HepG2 (cell line): ENCODE measurements around the gene AJM1. TPM values are rescaled to one million over a fixed set of nuclear protein-coding genes. Genes with fewer than 3 reads are reported as not detected.

Experiments
- KDM6A ChIP-seq: IDR thresholded peaks from 2 replicates; pipeline ENCODE4 v1.6.1; 2016; ENCODE audit warnings: low read depth
- MIXL1 ChIP-seq: IDR thresholded peaks from 2 replicates; pipeline ENCODE4 v1.6.1; 2016
- MYNN ChIP-seq: sonication (generic); formaldehyde crosslinking; IDR thresholded peaks from 2 replicates; pipeline ENCODE4 v1.4.0; 2020; ENCODE audit warnings: mild to moderate bottlenecking, low read depth, missing genetic modification reagents
- NFE2L2 ChIP-seq: fragments of 150-350 bp; IDR thresholded peaks from 2 replicates; pipeline ENCODE4 v1.6.1; 2014; ENCODE audit warnings: low read length
- NFIC ChIP-seq: IDR thresholded peaks from 2 replicates; pipeline ENCODE4 v1.6.1; 2012; ENCODE audit warnings: mild to moderate bottlenecking, low read length, inconsistent platforms
- U2AF1 ChIP-seq: fragments of 200-400 bp; formaldehyde crosslinking; optimal IDR thresholded peaks from 2 replicates; pipeline ENCODE3; 2017; ENCODE audit warnings: mild to moderate bottlenecking, low read depth, low read length
- XRCC5 ChIP-seq: fragments of 200-400 bp; formaldehyde crosslinking; optimal IDR thresholded peaks from 2 replicates; pipeline ENCODE3; 2017; ENCODE audit warnings: mild to moderate bottlenecking, low read length
- ZNF24 ChIP-seq: fragments of 450-650 bp; IDR thresholded peaks from 2 replicates; pipeline ENCODE4 v1.6.1; 2017; ENCODE audit warnings: antibody characterized with exemption, mild to moderate bottlenecking
- ZNF333 ChIP-seq: sonication (generic); formaldehyde crosslinking; IDR thresholded peaks from 2 replicates; pipeline ENCODE4 v1.4.0; 2020; ENCODE audit warnings: mild to moderate bottlenecking, missing genetic modification reagents, borderline replicate concordance
- ZNF335 ChIP-seq: sonication (generic); formaldehyde crosslinking; IDR thresholded peaks from 2 replicates; pipeline ENCODE4 v1.4.0; 2020; ENCODE audit warnings: missing genetic modification reagents
- ZNF44 ChIP-seq: sonication (generic); formaldehyde crosslinking; IDR thresholded peaks from 2 replicates; pipeline ENCODE4 v1.5.1; 2020; ENCODE audit warnings: mild to moderate bottlenecking, missing genetic modification reagents
- ZNF775 ChIP-seq: sonication (generic); formaldehyde crosslinking; IDR thresholded peaks from 2 replicates; pipeline ENCODE4 v1.4.0; 2020; ENCODE audit warnings: missing genetic modification reagents, mild to moderate bottlenecking, moderate library complexity, borderline replicate concordance
- ZNF878 ChIP-seq: sonication (generic); formaldehyde crosslinking; IDR thresholded peaks from 2 replicates; pipeline ENCODE4 v1.8.1; 2023; ENCODE audit warnings: mild to moderate bottlenecking, missing genetic modification reagents, moderate library complexity
- polyA plus RNA-seq, 8 experiments: library from polyadenylated mRNA; depleted of rRNA in 3 of 8; stranded (reverse) in 7 of 8; unstranded in 1 of 8; fragments of >200 nt; fragmentation: Illumina TruSeq in 4 of 8; extraction: Trizol in 4 of 8; gene quantifications; 2 replicates each; pipeline versions ENCODE4 v1.2.1 to v1.2.3, GENCODE V29; 2011 to 2016; ENCODE audit warnings: low read depth in 4 of 8, missing spikeins in 1 of 8, mixed read lengths in 1 of 8; ENCODE audit not compliant: insufficient read depth in 1 of 8
- total RNA-seq, 5 experiments: library from RNA; depleted of rRNA; stranded (reverse); fragments of >200 nt; fragmentation: Illumina TruSeq; extraction: Trizol; gene quantifications; 2 replicates each; pipeline ENCODE4 v1.2.3, GENCODE V29; 2016; ENCODE audit warnings: low read depth in 1 of 5
- TF ChIP-seq, protein P1 (sequence below): sonication (generic); formaldehyde crosslinking; conservative IDR thresholded peaks from 2 replicates; pipeline ENCODE4 v1.4.0; 2020; ENCODE audit warnings: missing genetic modification reagents
- TF ChIP-seq, protein P2 (sequence below): sonication (generic); formaldehyde crosslinking; IDR thresholded peaks from 2 replicates; pipeline ENCODE4 v1.5.1; 2020; ENCODE audit warnings: mild to moderate bottlenecking, missing genetic modification reagents, moderate library complexity
- TF ChIP-seq, protein P3 (sequence below): sonication (generic); formaldehyde crosslinking; IDR thresholded peaks from 2 replicates; pipeline ENCODE4 v1.4.0; 2020; ENCODE audit warnings: missing genetic modification reagents
- TF ChIP-seq, protein P4 (sequence below): sonication (generic); formaldehyde crosslinking; IDR thresholded peaks from 2 replicates; pipeline ENCODE4 v1.4.0; 2020; ENCODE audit warnings: mild to moderate bottlenecking, missing genetic modification reagents, borderline replicate concordance
- TF ChIP-seq, protein P5 (sequence below): sonication (generic); formaldehyde crosslinking; conservative IDR thresholded peaks from 2 replicates; pipeline ENCODE4 v1.8.0; 2022; ENCODE audit warnings: mild to moderate bottlenecking, moderate library complexity, missing genetic modification reagents

AJM1 gene
- total and polyA plus RNA-seq, 2 of the 13 experiments (the other 11 are each of a cell fraction or from before 2014, with no cell fraction given), result 1.1 to 1.2 TPM

DNA sequence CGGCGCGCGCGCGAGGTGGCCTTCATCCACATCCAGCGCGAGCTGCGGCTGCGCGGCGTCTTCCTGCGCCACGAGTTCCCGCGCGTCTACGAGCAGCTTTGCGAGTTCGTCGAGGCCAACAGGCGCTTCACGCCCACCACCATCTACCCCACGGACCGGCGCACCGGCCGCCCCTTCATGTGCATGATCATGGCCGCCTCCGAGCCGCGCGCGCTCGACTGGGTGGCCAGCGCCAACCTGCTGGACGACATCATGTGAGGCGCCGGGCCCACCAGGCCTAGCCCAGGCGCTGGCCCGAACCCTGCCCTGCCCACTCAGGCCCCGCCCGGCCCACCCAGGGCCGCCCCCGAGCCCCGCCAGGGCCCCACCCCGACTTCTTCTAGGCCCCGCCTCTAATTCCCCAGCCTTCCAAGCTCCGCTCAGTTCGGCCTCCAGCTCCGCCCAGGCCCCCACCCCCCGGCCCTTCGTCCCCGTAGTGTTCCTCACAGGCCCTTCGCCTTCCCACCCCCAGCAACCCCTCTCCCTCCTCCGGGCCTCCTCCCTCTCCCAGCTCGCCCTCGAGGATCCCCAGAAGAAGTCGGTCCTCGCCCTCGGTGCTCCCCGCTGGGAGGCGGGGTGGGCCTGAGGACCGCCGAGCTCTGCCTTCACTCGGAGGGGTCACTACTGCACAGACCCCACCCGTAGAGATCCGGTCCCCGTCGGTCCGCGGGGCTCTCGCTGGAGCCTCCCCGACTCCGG lies 5.0 kb downstream of the AJM1 start (continued):
- TF ChIP-seq, protein P1, sequence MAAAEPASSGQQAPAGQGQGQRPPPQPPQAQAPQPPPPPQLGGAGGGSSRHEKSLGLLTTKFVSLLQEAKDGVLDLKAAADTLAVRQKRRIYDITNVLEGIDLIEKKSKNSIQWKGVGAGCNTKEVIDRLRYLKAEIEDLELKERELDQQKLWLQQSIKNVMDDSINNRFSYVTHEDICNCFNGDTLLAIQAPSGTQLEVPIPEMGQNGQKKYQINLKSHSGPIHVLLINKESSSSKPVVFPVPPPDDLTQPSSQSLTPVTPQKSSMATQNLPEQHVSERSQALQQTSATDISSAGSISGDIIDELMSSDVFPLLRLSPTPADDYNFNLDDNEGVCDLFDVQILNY (CRISPR knock-in tag), result no peak
- TF ChIP-seq, protein P2, sequence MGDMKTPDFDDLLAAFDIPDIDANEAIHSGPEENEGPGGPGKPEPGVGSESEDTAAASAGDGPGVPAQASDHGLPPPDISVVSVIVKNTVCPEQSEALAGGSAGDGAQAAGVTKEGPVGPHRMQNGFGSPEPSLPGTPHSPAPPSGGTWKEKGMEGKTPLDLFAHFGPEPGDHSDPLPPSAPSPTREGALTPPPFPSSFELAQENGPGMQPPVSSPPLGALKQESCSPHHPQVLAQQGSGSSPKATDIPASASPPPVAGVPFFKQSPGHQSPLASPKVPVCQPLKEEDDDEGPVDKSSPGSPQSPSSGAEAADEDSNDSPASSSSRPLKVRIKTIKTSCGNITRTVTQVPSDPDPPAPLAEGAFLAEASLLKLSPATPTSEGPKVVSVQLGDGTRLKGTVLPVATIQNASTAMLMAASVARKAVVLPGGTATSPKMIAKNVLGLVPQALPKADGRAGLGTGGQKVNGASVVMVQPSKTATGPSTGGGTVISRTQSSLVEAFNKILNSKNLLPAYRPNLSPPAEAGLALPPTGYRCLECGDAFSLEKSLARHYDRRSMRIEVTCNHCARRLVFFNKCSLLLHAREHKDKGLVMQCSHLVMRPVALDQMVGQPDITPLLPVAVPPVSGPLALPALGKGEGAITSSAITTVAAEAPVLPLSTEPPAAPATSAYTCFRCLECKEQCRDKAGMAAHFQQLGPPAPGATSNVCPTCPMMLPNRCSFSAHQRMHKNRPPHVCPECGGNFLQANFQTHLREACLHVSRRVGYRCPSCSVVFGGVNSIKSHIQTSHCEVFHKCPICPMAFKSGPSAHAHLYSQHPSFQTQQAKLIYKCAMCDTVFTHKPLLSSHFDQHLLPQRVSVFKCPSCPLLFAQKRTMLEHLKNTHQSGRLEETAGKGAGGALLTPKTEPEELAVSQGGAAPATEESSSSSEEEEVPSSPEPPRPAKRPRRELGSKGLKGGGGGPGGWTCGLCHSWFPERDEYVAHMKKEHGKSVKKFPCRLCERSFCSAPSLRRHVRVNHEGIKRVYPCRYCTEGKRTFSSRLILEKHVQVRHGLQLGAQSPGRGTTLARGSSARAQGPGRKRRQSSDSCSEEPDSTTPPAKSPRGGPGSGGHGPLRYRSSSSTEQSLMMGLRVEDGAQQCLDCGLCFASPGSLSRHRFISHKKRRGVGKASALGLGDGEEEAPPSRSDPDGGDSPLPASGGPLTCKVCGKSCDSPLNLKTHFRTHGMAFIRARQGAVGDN (CRISPR knock-in tag), result no peak
- TF ChIP-seq ZNF335 (CRISPR knock-in tag), result no peak
- no peak for TF ChIP-seq KDM6A (CRISPR knock-in tag)
- TF ChIP-seq ZNF44, result no peak
- no peak for TF ChIP-seq NFE2L2
- no peak for TF ChIP-seq ZNF775
- TF ChIP-seq MIXL1 (CRISPR knock-in tag), result no peak
- TF ChIP-seq, protein P3, sequence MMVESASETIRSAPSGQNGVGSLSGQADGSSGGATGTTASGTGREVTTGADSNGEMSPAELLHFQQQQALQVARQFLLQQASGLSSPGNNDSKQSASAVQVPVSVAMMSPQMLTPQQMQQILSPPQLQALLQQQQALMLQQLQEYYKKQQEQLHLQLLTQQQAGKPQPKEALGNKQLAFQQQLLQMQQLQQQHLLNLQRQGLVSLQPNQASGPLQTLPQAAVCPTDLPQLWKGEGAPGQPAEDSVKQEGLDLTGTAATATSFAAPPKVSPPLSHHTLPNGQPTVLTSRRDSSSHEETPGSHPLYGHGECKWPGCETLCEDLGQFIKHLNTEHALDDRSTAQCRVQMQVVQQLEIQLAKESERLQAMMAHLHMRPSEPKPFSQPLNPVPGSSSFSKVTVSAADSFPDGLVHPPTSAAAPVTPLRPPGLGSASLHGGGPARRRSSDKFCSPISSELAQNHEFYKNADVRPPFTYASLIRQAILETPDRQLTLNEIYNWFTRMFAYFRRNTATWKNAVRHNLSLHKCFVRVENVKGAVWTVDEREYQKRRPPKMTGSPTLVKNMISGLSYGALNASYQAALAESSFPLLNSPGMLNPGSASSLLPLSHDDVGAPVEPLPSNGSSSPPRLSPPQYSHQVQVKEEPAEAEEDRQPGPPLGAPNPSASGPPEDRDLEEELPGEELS, result no peak
- no peak for TF ChIP-seq NFIC
- TF ChIP-seq, protein P4, sequence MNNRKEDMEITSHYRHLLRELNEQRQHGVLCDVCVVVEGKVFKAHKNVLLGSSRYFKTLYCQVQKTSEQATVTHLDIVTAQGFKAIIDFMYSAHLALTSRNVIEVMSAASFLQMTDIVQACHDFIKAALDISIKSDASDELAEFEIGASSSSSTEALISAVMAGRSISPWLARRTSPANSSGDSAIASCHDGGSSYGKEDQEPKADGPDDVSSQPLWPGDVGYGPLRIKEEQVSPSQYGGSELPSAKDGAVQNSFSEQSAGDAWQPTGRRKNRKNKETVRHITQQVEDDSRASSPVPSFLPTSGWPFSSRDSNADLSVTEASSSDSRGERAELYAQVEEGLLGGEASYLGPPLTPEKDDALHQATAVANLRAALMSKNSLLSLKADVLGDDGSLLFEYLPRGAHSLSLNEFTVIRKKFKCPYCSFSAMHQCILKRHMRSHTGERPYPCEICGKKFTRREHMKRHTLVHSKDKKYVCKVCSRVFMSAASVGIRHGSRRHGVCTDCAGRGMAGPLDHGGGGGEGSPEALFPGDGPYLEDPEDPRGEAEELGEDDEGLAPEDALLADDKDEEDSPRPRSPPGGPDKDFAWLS (CRISPR knock-in tag), result no peak
- no peak for TF ChIP-seq ZNF333
- TF ChIP-seq ZNF878 (CRISPR knock-in tag), result no peak
- peak; percentile 3 for TF ChIP-seq U2AF1
- no peak for TF ChIP-seq XRCC5
- no peak for TF ChIP-seq MYNN (CRISPR knock-in tag)
- TF ChIP-seq, protein P5, sequence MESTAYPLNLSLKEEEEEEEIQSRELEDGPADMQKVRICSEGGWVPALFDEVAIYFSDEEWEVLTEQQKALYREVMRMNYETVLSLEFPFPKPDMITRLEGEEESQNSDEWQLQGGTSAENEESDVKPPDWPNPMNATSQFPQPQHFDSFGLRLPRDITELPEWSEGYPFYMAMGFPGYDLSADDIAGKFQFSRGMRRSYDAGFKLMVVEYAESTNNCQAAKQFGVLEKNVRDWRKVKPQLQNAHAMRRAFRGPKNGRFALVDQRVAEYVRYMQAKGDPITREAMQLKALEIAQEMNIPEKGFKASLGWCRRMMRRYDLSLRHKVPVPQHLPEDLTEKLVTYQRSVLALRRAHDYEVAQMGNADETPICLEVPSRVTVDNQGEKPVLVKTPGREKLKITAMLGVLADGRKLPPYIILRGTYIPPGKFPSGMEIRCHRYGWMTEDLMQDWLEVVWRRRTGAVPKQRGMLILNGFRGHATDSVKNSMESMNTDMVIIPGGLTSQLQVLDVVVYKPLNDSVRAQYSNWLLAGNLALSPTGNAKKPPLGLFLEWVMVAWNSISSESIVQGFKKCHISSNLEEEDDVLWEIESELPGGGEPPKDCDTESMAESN, result no peak
- TF ChIP-seq ZNF24, result no peak
